ENCODE measurements around the gene METTL21C. TPM values are rescaled to one million over a fixed set of nuclear protein-coding genes. Genes with fewer than 3 reads are reported as not detected.
A peak's percentile ranks its signal among the peaks of the same experiment; 100 is the strongest.

METTL21C gene
- total RNA-seq (not detected), polyA plus RNA-seq (not detected)

GRCh38 chr13:102694937-102695336 is at the start of gene METTL21C:
Gene METTL21C (minus strand): TSS chr13:102695044. CDS start chr13:102694498, 546 bp downstream.
- H3K9me3 ChIP-seq (ENCODE audit: control insufficient read depth in 1 of 2, low read length in 2 of 2): no peaks in the 10 kb centered on the region
- H3K27me3 ChIP-seq (ENCODE audit: insufficient read depth, low read length): peaks cover 4% of the 10 kb centered on the region
- Mint-ChIP-seq H3K4me3 (no peak within 1 kb of the TSS), H3K9me3 (peaks cover 0 to 19% (median 8%) of the 10 kb centered on the region in 8 donors), H3K27ac (peak within 1 kb of the TSS in 1 of 7 donors; percentile 31), H3K4me1 (no peaks in the 10 kb centered on the region), H3K36me3 (peaks cover 0 to 4% of the 10 kb centered on the region in 2 donors), H3K27me3 (peaks cover 23 to 28% of the 10 kb centered on the region in 2 donors)
- H3K36me3 ChIP-seq (ENCODE audit: insufficient read depth, low read length): no peaks in the 10 kb centered on the region
- ChIA-PET POLR2A (ENCODE audit: partially characterized antibody) (no interaction called here), CTCF (ENCODE audit: partially characterized antibody) (no interaction called here)
- H3K4me1 ChIP-seq (ENCODE audit: insufficient read depth, low read length): no peaks in the 10 kb centered on the region
- DNase-seq: no peak
- no peak within 1 kb of the TSS for H3K4me3 ChIP-seq (ENCODE audit: low read length in 2 of 2)
- H3K27ac ChIP-seq (ENCODE audit: low read depth, low read length): no peak within 1 kb of the TSS
- intact Hi-C loops (cut with micrococcal nuclease): no loop called here

GRCh38 chr13:102742506-102742905 is 47.7 kb upstream of the METTL21C start:
- Histone ChIP-seq H3K27me3 (ENCODE audit: insufficient read depth, low read length) (no peaks in the 10 kb centered on the region), H3K36me3 (ENCODE audit: insufficient read depth, low read length) (no peaks in the 10 kb centered on the region), H3K4me1 (ENCODE audit: insufficient read depth, low read length) (no peaks in the 10 kb centered on the region), H3K9me3 (ENCODE audit: control insufficient read depth in 1 of 2, low read length in 2 of 2) (no peaks in the 10 kb centered on the region), H3K27ac (ENCODE audit: low read depth, low read length) (no peak overlapping the region), H3K4me3 (ENCODE audit: low read length in 2 of 2) (no peak overlapping the region)
- POLR2A ChIA-PET (ENCODE audit: partially characterized antibody): no interaction called here
- Mint-ChIP-seq H3K4me1 (peaks cover 0 to 15% (median 0%) of the 10 kb centered on the region in 4 donors), H3K36me3 (no peaks in the 10 kb centered on the region), H3K9me3 (peaks cover 3 to 23% (median 14%) of the 10 kb centered on the region in 8 donors), H3K27ac (no peak overlapping the region), H3K4me3 (no peak overlapping the region), H3K27me3 (peaks cover 18 to 22% of the 10 kb centered on the region in 2 donors)
- no peak for DNase-seq
- intact Hi-C loops (cut with micrococcal nuclease): no loop called here
- CTCF ChIA-PET (ENCODE audit: partially characterized antibody): no interaction called here

GRCh38 chr13:102742101-102742500 is 47.3 kb upstream of the METTL21C start:
- no peak overlapping the region for H3K4me3 Mint-ChIP-seq
- no peaks in the 10 kb centered on the region for H3K9me3 ChIP-seq (ENCODE audit: control insufficient read depth in 1 of 2, low read length in 2 of 2)
- peaks cover 18 to 22% of the 10 kb centered on the region in 2 donors for H3K27me3 Mint-ChIP-seq
- no peak for DNase-seq
- H3K27ac Mint-ChIP-seq: no peak overlapping the region
- intact Hi-C loops (cut with micrococcal nuclease): no loop called here
- H3K36me3 Mint-ChIP-seq: no peaks in the 10 kb centered on the region
- no peaks in the 10 kb centered on the region for H3K36me3 ChIP-seq (ENCODE audit: insufficient read depth, low read length)
- H3K4me1 ChIP-seq (ENCODE audit: insufficient read depth, low read length): no peaks in the 10 kb centered on the region
- no peaks in the 10 kb centered on the region for H3K27me3 ChIP-seq (ENCODE audit: insufficient read depth, low read length)
- H3K27ac ChIP-seq (ENCODE audit: low read depth, low read length): no peak overlapping the region
- peaks cover 0 to 15% (median 0%) of the 10 kb centered on the region in 4 donors for H3K4me1 Mint-ChIP-seq
- ChIA-PET POLR2A (ENCODE audit: partially characterized antibody) (no interaction called here), CTCF (ENCODE audit: partially characterized antibody) (no interaction called here)
- H3K4me3 ChIP-seq (ENCODE audit: low read length in 2 of 2): no peak overlapping the region
- H3K9me3 Mint-ChIP-seq: peaks cover 3 to 23% (median 14%) of the 10 kb centered on the region in 8 donors

GRCh38 chr13:102729560-102730270 is 34.9 kb upstream of the METTL21C start:
- intact Hi-C loops (cut with micrococcal nuclease): no loop called here
- no peaks in the 10 kb centered on the region for H3K27me3 ChIP-seq (ENCODE audit: insufficient read depth, low read length)
- no peaks in the 10 kb centered on the region for H3K4me1 ChIP-seq (ENCODE audit: insufficient read depth, low read length)
- ChIA-PET POLR2A (ENCODE audit: partially characterized antibody) (no interaction called here), CTCF (ENCODE audit: partially characterized antibody) (no interaction called here)
- Mint-ChIP-seq H3K27me3 (peaks cover 7 to 11% of the 10 kb centered on the region in 2 donors), H3K36me3 (no peaks in the 10 kb centered on the region), H3K4me3 (no peak overlapping the region), H3K4me1 (peaks cover 0 to 3% (median under 1%) of the 10 kb centered on the region in 4 donors), H3K27ac (peak overlapping the region in 1 of 7 donors; percentile 13), H3K9me3 (peaks cover 0 to 3% (median 0%) of the 10 kb centered on the region in 8 donors)
- DNase-seq: no peak
- H3K36me3 ChIP-seq (ENCODE audit: insufficient read depth, low read length): no peaks in the 10 kb centered on the region
- H3K27ac ChIP-seq (ENCODE audit: low read depth, low read length): no peak overlapping the region
- H3K4me3 ChIP-seq (ENCODE audit: low read length in 2 of 2): no peak overlapping the region
- no peaks in the 10 kb centered on the region for H3K9me3 ChIP-seq (ENCODE audit: control insufficient read depth in 1 of 2, low read length in 2 of 2)

- no peak overlapping the region for H3K4me3 Mint-ChIP-seq
Measured at GRCh38 chr13:102726430-102726829, 31.6 kb upstream of the METTL21C start.

GRCh38 chr13:102724923-102725322 is 30.1 kb upstream of the METTL21C start:
- H3K27me3 ChIP-seq (ENCODE audit: insufficient read depth, low read length): no peaks in the 10 kb centered on the region
- H3K4me3 ChIP-seq (ENCODE audit: low read length in 2 of 2): no peak overlapping the region
- H3K4me1 ChIP-seq (ENCODE audit: insufficient read depth, low read length): no peaks in the 10 kb centered on the region
- no peak overlapping the region for H3K27ac ChIP-seq (ENCODE audit: low read depth, low read length)
- intact Hi-C loops (cut with micrococcal nuclease): no loop called here
- H3K9me3 ChIP-seq (ENCODE audit: control insufficient read depth in 1 of 2, low read length in 2 of 2): no peaks in the 10 kb centered on the region
- Mint-ChIP-seq H3K4me1 (peaks cover 0 to 3% (median under 1%) of the 10 kb centered on the region in 4 donors), H3K27me3 (peaks cover 5 to 13% of the 10 kb centered on the region in 2 donors), H3K4me3 (no peak overlapping the region), H3K36me3 (no peaks in the 10 kb centered on the region), H3K27ac (no peak overlapping the region), H3K9me3 (peaks cover 0 to 3% (median 0%) of the 10 kb centered on the region in 8 donors)
- H3K36me3 ChIP-seq (ENCODE audit: insufficient read depth, low read length): no peaks in the 10 kb centered on the region
- POLR2A ChIA-PET (ENCODE audit: partially characterized antibody): interaction anchor here (1.5 kb wide), 1 partner anchor 133 kb away, joined by 4 read pairs; no protein-coding TSS in a partner anchor
- peak in 1 of 5 donors; percentile 2 for DNase-seq
- CTCF ChIA-PET (ENCODE audit: partially characterized antibody): interaction anchor here (0.7 to 2.6 kb wide), 7 partner anchors 34 to 145 kb away, joined by 3 to 15 read pairs (median 5); no protein-coding TSS in a partner anchor

More at GRCh38 chr13:102726430-102726829, 31.6 kb upstream of the METTL21C start:
- intact Hi-C loops (cut with micrococcal nuclease): no loop called here
- H3K9me3 ChIP-seq (ENCODE audit: control insufficient read depth in 1 of 2, low read length in 2 of 2): no peaks in the 10 kb centered on the region
- no peaks in the 10 kb centered on the region for H3K36me3 ChIP-seq (ENCODE audit: insufficient read depth, low read length)
- POLR2A ChIA-PET (ENCODE audit: partially characterized antibody): no interaction called here
- H3K9me3 Mint-ChIP-seq: peaks cover 0 to 3% (median 0%) of the 10 kb centered on the region in 8 donors
- H3K4me3 ChIP-seq (ENCODE audit: low read length in 2 of 2): no peak overlapping the region
- DNase-seq: no peak
- no peak overlapping the region for H3K27ac ChIP-seq (ENCODE audit: low read depth, low read length)
- CTCF ChIA-PET (ENCODE audit: partially characterized antibody): interaction anchor here (2.6 kb wide), 1 partner anchor 145 kb away, joined by 12 read pairs; no protein-coding TSS in a partner anchor
- H3K36me3 Mint-ChIP-seq: no peaks in the 10 kb centered on the region
- no peaks in the 10 kb centered on the region for H3K27me3 ChIP-seq (ENCODE audit: insufficient read depth, low read length)
- peaks cover 0 to 3% (median under 1%) of the 10 kb centered on the region in 4 donors for H3K4me1 Mint-ChIP-seq
- no peak overlapping the region for H3K27ac Mint-ChIP-seq
- no peaks in the 10 kb centered on the region for H3K4me1 ChIP-seq (ENCODE audit: insufficient read depth, low read length)
- H3K27me3 Mint-ChIP-seq: peaks cover 7 to 13% of the 10 kb centered on the region in 2 donors

- CTCF ChIA-PET (ENCODE audit: partially characterized antibody): interaction anchor here (1.8 kb wide), 1 partner anchor 130 kb away, joined by 5 read pairs; no protein-coding TSS in a partner anchor
- Mint-ChIP-seq H3K36me3 (no peaks in the 10 kb centered on the region), H3K27ac (no peak overlapping the region), H3K4me3 (no peak overlapping the region), H3K27me3 (peaks cover 5 to 13% of the 10 kb centered on the region in 2 donors), H3K9me3 (peaks cover 0 to 3% (median 0%) of the 10 kb centered on the region in 8 donors), H3K4me1 (no peaks in the 10 kb centered on the region)
- H3K4me3 ChIP-seq (ENCODE audit: low read length in 2 of 2): no peak overlapping the region
- H3K27me3 ChIP-seq (ENCODE audit: insufficient read depth, low read length): no peaks in the 10 kb centered on the region
- H3K9me3 ChIP-seq (ENCODE audit: control insufficient read depth in 1 of 2, low read length in 2 of 2): no peaks in the 10 kb centered on the region
- no peaks in the 10 kb centered on the region for H3K4me1 ChIP-seq (ENCODE audit: insufficient read depth, low read length)
- no peaks in the 10 kb centered on the region for H3K36me3 ChIP-seq (ENCODE audit: insufficient read depth, low read length)
- POLR2A ChIA-PET (ENCODE audit: partially characterized antibody): no interaction called here
- no peak overlapping the region for H3K27ac ChIP-seq (ENCODE audit: low read depth, low read length)
- intact Hi-C loops (cut with micrococcal nuclease): no loop called here
- no peak for DNase-seq
Measured at GRCh38 chr13:102721800-102722231, 27.0 kb upstream of the METTL21C start.
